CD4-positive, CD25-positive, alpha-beta regulatory T cell (primary cell): ENCODE data around the gene TENM4. TPM values are rescaled to one million over a fixed set of nuclear protein-coding genes. Genes with fewer than 3 reads are reported as not detected.
A peak's percentile ranks its signal among the peaks of the same experiment; 100 is the strongest.

Source experiments
- ATAC-seq, 2 donors: fragments of 150-1000 bp; cut with Tn5 transposase; one replicate each; pipeline ENCODE4 v1.10.0; 2021; ENCODE audit warnings: low read depth in 2 of 2, moderate number of reproducible peaks in 2 of 2, moderate library complexity in 1 of 2
- DNase-seq, 3 donors: peaks; one replicate each; pipeline versions ENCODE4 v3.0.0 to v3.0.0-alpha.2; 2012 to 2022; ENCODE audit warnings: mixed read lengths in 1 of 3
- H3K27ac ChIP-seq: one replicate; pipeline ENCODE4 v1.7.0; 2013; ENCODE audit warnings: mild to moderate bottlenecking, low read length; ENCODE audit not compliant: insufficient read depth, poor library complexity, severe bottlenecking
- H3K27me3 ChIP-seq: one replicate; pipeline ENCODE4 v1.7.0; 2013; ENCODE audit warnings: low read length; ENCODE audit not compliant: control insufficient read depth, insufficient read depth
- H3K36me3 ChIP-seq: one replicate; pipeline ENCODE4 v1.7.0; 2013; ENCODE audit warnings: mild to moderate bottlenecking, low read length, moderate library complexity; ENCODE audit not compliant: control insufficient read depth, insufficient read depth
- H3K4me1 ChIP-seq: 2 replicates; pipeline ENCODE4 v1.7.0; 2013; ENCODE audit warnings: mild to moderate bottlenecking, low read length; ENCODE audit not compliant: insufficient read depth, control insufficient read depth, poor library complexity, severe bottlenecking
- H3K4me3 ChIP-seq: one replicate; pipeline ENCODE4 v1.7.0; 2013; ENCODE audit warnings: low read depth, mild to moderate bottlenecking, low read length, moderate library complexity
- H3K9me3 ChIP-seq, 2 experiments: 1 replicate in 1 of 2; 2 replicates in 1 of 2; pipeline ENCODE4 v1.7.0; 2013; ENCODE audit warnings: low read length in 2 of 2, mild to moderate bottlenecking in 1 of 2, moderate library complexity in 1 of 2; ENCODE audit not compliant: control insufficient read depth in 2 of 2
- H3K27ac Mint-ChIP-seq, 3 donors: one replicate each; pipeline ENCODE4 v1.8.0; 2020 to 2022; ENCODE audit warnings: mild to moderate bottlenecking in 3 of 3, mixed read lengths in 3 of 3, moderate library complexity in 2 of 3
- H3K27me3 Mint-ChIP-seq: one replicate; pipeline ENCODE4 v1.8.0; 2022; ENCODE audit warnings: mild to moderate bottlenecking, mixed read lengths
- H3K36me3 Mint-ChIP-seq: one replicate; pipeline ENCODE4 v1.8.0; 2020; ENCODE audit warnings: mixed read lengths
- H3K4me1 Mint-ChIP-seq, 4 donors: one replicate each; pipeline ENCODE4 v1.8.0; 2020 to 2022; ENCODE audit warnings: mixed read lengths in 4 of 4, mild to moderate bottlenecking in 1 of 4
- H3K4me3 Mint-ChIP-seq, 4 donors: one replicate each; pipeline ENCODE4 v1.8.0; 2020 to 2022; ENCODE audit warnings: mild to moderate bottlenecking in 4 of 4, mixed read lengths in 4 of 4, moderate library complexity in 3 of 4
- H3K9me3 Mint-ChIP-seq, 7 donors: one replicate each; pipeline ENCODE4 v1.8.0; 2020 to 2022; ENCODE audit warnings: mixed read lengths in 7 of 7, mild to moderate bottlenecking in 3 of 7, moderate library complexity in 2 of 7
- polyA plus RNA-seq, 4 donors: library from polyadenylated mRNA; unstranded; fragments of 300-500 nt; fragmentation: Illumina TruSeq; gene quantifications; one replicate each; pipeline ENCODE4 v1.2.3, GENCODE V29; 2021
- total RNA-seq: library from RNA; stranded (reverse); gene quantifications from one replicate; pipeline ENCODE4 v1.2.3, GENCODE V29; 2022

The TENM4 gene
- total and polyA plus RNA-seq, 5 donors from 2014 or later = 0.02 TPM; not detected in 4

DNA sequence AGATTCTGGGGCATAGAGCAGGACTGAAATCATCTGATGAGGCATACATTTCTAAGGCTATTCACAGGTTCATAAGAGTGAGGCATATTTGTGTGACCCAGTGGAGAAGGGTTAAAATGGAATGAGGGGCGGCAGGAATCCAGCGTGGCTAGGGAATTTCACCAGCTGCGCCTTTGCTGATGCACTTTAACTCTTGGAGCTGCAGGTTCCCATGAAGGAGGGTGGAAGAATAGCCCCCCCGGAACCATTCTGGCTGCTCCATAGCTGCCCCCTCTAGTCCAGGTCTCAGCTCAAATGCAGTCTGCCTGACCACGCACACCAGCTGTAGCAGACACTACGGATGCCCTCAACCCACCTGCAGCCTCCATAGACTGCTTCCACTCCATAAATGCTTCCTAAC lies 31.5 kb downstream of the TENM4 start:
- no peak for DNase-seq
- Mint-ChIP-seq H3K4me3 (no peak overlapping the region), H3K27me3 (no peaks in the 10 kb centered on the region)

DNA sequence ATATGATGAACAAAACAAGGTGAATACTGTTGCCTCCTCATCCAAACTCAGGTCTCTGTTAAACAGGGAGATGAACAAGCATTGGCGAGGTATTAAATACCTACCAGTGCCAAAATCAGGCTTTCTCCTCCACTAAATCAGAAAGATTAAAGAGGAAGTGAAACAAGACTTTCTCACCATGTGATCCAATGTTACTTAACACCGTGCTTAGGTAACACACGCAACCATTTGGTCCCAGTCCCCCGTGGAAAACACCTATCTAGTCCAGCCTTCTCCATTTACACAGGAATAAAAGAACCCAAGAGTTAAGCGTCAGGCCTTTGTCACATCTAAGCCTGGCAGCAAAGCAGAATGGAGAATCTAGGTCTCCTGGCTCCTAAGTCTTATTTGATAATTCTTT lies 34.5 kb downstream of the TENM4 start:
- no peaks in the 10 kb centered on the region for H3K27me3 ChIP-seq
- no peak overlapping the region for H3K4me3 Mint-ChIP-seq
- no peaks in the 10 kb centered on the region for H3K27me3 Mint-ChIP-seq
- peaks cover 0 to 10% (median 0%) of the 10 kb centered on the region in 7 donors for H3K9me3 Mint-ChIP-seq
- H3K4me3 ChIP-seq = no peak overlapping the region
- H3K9me3 ChIP-seq = no peaks in the 10 kb centered on the region
- DNase-seq = no peak
- H3K36me3 ChIP-seq = no peaks in the 10 kb centered on the region
- H3K4me1 Mint-ChIP-seq = no peaks in the 10 kb centered on the region
- H3K27ac Mint-ChIP-seq = no peak overlapping the region
- H3K27ac ChIP-seq = no peak overlapping the region
- no peaks in the 10 kb centered on the region for H3K4me1 ChIP-seq
- no peak for ATAC-seq
- H3K36me3 Mint-ChIP-seq = no peaks in the 10 kb centered on the region

More for the DNA sequence above, 31.5 kb downstream of the TENM4 start:
- no peak overlapping the region for H3K27ac Mint-ChIP-seq
- Histone ChIP-seq H3K4me1 (no peaks in the 10 kb centered on the region), H3K36me3 (no peaks in the 10 kb centered on the region), H3K9me3 (no peaks in the 10 kb centered on the region), H3K27ac (no peak overlapping the region), H3K27me3 (no peaks in the 10 kb centered on the region), H3K4me3 (no peak overlapping the region)
- peaks cover 0 to 5% (median 0%) of the 10 kb centered on the region in 7 donors for H3K9me3 Mint-ChIP-seq
- H3K36me3 Mint-ChIP-seq = no peaks in the 10 kb centered on the region
- no peak for ATAC-seq
- H3K4me1 Mint-ChIP-seq = no peaks in the 10 kb centered on the region

DNA sequence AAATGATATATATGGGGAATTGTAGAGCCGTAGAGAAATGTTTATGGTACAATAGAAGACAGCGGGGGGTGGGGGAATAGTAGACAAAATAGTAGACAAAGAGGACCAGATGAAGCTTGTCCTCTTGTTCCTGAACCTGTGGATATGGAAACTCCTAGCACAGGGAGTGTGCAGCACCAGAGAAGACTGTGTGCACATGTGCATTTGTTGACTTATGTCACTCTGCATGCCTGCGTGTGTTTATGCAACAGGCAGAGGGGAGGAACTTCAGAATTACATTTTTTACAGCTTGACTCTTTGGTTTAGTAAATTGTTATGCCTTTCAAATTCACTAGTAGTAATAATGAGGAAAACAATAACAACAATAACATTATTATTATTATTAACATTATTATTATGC lies 36.0 kb downstream of the TENM4 start:
- no peaks in the 10 kb centered on the region for H3K27me3 ChIP-seq
- H3K27ac Mint-ChIP-seq = peak overlapping the region in 1 of 3 donors; percentile 50
- DNase-seq (no peak), ATAC-seq (no peak)
- H3K9me3 Mint-ChIP-seq = peaks cover 0 to 10% (median 2%) of the 10 kb centered on the region in 7 donors
- no peaks in the 10 kb centered on the region for H3K4me1 Mint-ChIP-seq
- no peaks in the 10 kb centered on the region for H3K9me3 ChIP-seq
- no peaks in the 10 kb centered on the region for H3K36me3 ChIP-seq
- H3K4me1 ChIP-seq = no peaks in the 10 kb centered on the region
- no peaks in the 10 kb centered on the region for H3K36me3 Mint-ChIP-seq
- no peaks in the 10 kb centered on the region for H3K27me3 Mint-ChIP-seq
- no peak overlapping the region for H3K4me3 ChIP-seq
- no peak overlapping the region for H3K27ac ChIP-seq
- no peak overlapping the region for H3K4me3 Mint-ChIP-seq

DNA sequence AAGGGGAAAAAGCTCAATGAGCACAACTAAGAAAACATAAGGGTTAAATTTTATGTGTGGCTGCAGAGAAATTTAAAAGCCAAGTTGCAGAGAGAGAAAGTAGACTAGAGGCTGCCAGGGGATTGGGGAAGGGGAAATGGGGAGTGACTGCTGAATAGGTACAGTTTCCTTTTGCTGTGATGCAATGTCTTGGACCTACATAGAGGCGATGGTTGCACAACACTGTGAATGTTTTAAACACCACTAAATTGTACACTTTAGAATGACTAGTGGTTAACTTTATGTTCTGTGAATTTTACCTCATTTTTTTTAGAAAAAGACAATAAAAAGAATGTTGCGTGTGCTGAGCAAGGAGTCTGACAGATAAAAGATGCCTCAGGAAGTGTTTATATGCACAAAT lies 36.5 kb downstream of the TENM4 start:
- Histone ChIP-seq H3K9me3 (no peaks in the 10 kb centered on the region), H3K4me1 (no peaks in the 10 kb centered on the region), H3K27ac (no peak overlapping the region), H3K4me3 (no peak overlapping the region), H3K27me3 (no peaks in the 10 kb centered on the region), H3K36me3 (no peaks in the 10 kb centered on the region)
- ATAC-seq = no peak
- DNase-seq = no peak
- Mint-ChIP-seq H3K36me3 (no peaks in the 10 kb centered on the region), H3K27me3 (no peaks in the 10 kb centered on the region), H3K27ac (no peak overlapping the region), H3K9me3 (peaks cover 0 to 10% (median 2%) of the 10 kb centered on the region in 7 donors), H3K4me1 (no peaks in the 10 kb centered on the region), H3K4me3 (no peak overlapping the region)

DNA sequence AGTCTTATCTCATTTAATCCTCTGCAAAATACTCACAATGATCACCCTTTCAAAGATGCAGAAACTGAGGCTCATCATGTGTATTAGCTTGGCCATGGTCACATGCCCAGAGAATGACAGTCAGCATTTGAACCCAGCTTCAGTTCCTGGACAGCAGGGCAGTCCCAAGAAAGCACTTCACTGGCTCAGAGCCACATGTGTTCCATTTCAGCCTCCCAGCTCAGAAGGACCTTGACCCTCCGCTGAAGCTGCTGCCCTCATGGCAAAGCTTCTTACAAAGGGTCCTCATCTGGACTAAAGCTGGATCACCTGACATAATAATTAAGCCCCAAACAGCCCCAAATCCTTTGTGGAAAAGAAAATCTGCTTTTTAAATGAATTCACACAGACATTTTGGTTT lies 37.0 kb downstream of the TENM4 start:
- Mint-ChIP-seq H3K36me3 (no peaks in the 10 kb centered on the region), H3K9me3 (peaks cover 0 to 10% (median under 1%) of the 10 kb centered on the region in 7 donors), H3K4me3 (no peak overlapping the region), H3K27me3 (no peaks in the 10 kb centered on the region), H3K4me1 (no peaks in the 10 kb centered on the region), H3K27ac (no peak overlapping the region)
- Histone ChIP-seq H3K4me3 (no peak overlapping the region), H3K4me1 (no peaks in the 10 kb centered on the region), H3K36me3 (no peaks in the 10 kb centered on the region), H3K9me3 (no peaks in the 10 kb centered on the region), H3K27me3 (no peaks in the 10 kb centered on the region), H3K27ac (no peak overlapping the region)
- ATAC-seq (no peak), DNase-seq (no peak)

DNA sequence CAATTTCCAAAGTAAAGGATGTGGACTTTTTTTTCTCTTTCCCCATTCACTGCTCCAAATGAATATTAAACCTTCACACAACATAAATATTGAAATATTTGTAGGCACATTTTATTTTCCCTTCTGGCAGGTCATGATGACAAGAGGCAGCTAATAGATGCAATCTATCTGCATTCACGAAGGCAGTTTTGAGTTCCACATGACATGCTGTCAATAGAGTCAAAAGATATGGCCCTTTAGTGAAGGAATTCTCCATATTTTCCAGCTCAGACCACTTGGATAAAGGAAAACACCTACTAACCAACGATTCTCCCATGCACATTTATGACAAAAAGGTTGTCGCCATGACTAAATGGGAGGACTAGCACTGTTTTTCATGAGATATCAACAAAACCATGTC lies 37.9 kb downstream of the TENM4 start:
- Mint-ChIP-seq H3K36me3 (no peaks in the 10 kb centered on the region), H3K4me3 (no peak overlapping the region), H3K27me3 (no peaks in the 10 kb centered on the region), H3K27ac (no peak overlapping the region), H3K9me3 (peaks cover 0 to 10% (median 0%) of the 10 kb centered on the region in 7 donors), H3K4me1 (no peaks in the 10 kb centered on the region)
- H3K27ac ChIP-seq = no peak overlapping the region
- no peaks in the 10 kb centered on the region for H3K27me3 ChIP-seq
- H3K36me3 ChIP-seq = no peaks in the 10 kb centered on the region
- H3K4me1 ChIP-seq = no peaks in the 10 kb centered on the region
- DNase-seq = no peak
- no peak overlapping the region for H3K4me3 ChIP-seq
- no peak for ATAC-seq
- no peaks in the 10 kb centered on the region for H3K9me3 ChIP-seq

DNA sequence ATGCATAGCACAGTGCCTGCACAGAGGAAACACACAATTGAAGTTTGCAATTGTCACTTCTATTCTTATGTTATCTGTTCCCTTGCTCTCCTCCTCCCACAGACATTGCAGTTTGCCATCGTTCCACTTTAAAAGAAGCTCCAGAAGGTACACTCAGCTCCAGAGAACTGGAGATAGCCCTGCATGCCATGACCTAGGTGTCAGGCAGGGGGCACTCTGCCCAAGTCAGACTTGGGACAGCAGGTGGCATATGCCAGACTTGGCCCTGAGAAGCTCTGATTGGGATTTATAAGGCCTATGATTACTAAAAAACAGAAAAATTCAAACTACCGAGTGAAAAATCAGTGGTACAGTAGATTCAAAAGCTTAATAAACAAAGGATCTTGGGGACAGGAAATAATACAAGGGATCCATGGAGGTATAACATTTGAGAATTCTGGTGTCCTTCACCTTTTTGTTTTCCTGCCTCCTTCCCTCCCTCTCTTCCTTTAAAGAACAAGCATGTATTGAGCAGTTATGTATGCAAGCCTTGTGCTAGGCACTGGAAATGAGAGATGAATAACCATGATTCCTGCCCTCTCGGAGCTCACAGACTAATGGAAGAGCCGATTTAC lies 40.0 kb downstream of the TENM4 start:
- Mint-ChIP-seq H3K4me3 (no peak overlapping the region), H3K4me1 (no peaks in the 10 kb centered on the region), H3K27ac (no peak overlapping the region), H3K27me3 (no peaks in the 10 kb centered on the region), H3K36me3 (no peaks in the 10 kb centered on the region), H3K9me3 (peaks cover 0 to 10% (median 0%) of the 10 kb centered on the region in 7 donors)
- H3K4me3 ChIP-seq = no peak overlapping the region
- no peak for ATAC-seq
- no peaks in the 10 kb centered on the region for H3K36me3 ChIP-seq
- H3K27ac ChIP-seq = no peak overlapping the region
- no peaks in the 10 kb centered on the region for H3K4me1 ChIP-seq
- H3K9me3 ChIP-seq = no peaks in the 10 kb centered on the region
- DNase-seq = no peak
- no peaks in the 10 kb centered on the region for H3K27me3 ChIP-seq

DNA sequence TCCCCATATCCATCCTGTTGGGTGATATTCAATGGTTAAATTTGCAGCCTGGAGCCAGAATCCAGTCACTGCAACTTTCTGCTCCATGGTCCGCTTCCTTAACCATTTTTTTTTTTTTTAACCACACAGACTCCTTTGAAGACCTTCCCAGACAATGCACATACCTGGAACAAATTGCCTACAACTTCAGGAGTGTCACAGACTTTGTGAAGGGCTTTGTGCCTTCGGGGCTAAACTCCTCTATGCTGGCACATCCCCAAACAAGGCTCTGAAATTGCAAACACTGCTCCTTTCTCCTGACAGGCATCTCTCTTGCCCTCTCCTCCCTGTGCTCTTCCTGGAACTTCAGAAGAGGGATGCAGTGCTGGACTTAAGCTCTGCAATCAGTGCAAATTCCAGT lies 40.6 kb downstream of the TENM4 start:
- Histone ChIP-seq H3K27me3 (no peaks in the 10 kb centered on the region), H3K4me3 (no peak overlapping the region), H3K4me1 (no peaks in the 10 kb centered on the region), H3K9me3 (no peaks in the 10 kb centered on the region), H3K36me3 (no peaks in the 10 kb centered on the region), H3K27ac (no peak overlapping the region)
- Mint-ChIP-seq H3K4me1 (no peaks in the 10 kb centered on the region), H3K27me3 (no peaks in the 10 kb centered on the region), H3K27ac (no peak overlapping the region), H3K9me3 (peaks cover 0 to 9% (median 0%) of the 10 kb centered on the region in 7 donors), H3K4me3 (no peak overlapping the region), H3K36me3 (no peaks in the 10 kb centered on the region)
- no peak for ATAC-seq
- DNase-seq = no peak
